ENCODE results near the gene UBA1.

Gene UBA1

DNA sequence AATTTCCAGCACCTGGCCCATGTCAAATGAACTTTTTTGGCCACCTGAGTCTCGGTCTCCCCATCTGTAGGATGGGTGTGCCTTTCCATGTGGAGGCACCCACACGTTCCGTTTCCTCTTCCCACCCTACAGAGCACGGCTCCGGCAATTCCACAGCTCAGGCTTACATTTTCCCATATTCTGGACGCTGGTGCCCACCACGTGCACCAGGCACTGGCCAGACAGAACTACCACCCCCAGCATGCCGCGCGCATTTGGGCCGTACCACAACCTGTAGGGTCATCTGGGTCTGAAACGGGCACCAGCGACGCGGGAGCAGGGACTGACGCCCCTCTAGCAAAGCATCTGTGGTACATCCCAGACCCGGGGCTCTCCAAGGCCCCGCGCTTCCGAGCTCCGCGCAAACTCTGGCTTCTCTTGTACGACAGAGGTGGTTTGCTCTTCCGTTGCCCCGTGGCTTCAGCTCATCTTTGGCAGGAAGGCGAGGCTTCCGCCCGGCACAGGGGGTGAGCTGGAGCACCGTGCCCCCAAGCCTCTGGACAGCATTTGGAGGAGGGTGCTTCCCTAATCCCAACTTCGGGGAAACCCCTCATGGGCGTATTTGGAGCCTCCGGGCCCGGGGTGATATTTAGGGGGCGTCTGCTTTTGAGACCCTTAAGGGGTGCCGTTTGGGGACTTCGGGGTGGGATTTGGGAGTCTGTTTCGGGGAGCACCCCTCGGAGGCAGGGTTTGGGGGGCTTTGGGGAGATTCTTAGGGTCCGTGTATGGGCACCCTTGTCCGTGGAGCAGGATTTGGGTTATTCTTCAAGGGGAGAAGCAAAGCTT is 3.0 kb upstream of the UBA1 start:
- peak; percentile 58 for DNase-seq

GRCh38 chrX:47191331-47191730 is 2.3 kb upstream of the UBA1 start:
- peak; percentile 33 for DNase-seq

DNA sequence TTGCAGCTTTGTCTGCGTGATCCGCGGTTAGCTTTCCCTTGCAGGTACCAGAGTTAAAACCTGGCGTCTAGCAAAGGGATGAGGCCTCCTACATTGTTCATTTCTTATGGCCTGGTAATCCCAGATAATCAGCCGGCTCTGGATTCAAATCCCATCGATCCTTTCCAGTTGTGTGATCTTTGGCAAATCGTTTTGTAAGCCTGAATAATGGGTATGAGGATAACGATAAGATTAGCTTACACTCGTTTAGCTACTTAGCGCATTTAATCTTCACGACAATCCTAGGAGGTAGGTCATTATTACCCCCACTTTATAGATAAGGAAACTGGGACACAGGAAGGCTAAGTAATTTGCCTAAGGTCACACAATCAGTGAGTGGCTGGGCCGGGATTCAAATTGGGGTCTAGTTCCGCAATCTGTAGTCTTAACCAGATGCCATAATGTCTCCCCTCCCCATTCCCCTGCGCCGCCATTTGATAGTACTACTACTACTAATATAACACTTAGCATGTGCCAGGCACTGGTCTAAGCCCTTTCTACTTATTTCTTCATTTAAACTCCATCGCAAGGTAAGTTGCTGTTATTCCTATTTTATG is 1.7 kb upstream of the UBA1 start:
- DNase-seq = no peak

DNA sequence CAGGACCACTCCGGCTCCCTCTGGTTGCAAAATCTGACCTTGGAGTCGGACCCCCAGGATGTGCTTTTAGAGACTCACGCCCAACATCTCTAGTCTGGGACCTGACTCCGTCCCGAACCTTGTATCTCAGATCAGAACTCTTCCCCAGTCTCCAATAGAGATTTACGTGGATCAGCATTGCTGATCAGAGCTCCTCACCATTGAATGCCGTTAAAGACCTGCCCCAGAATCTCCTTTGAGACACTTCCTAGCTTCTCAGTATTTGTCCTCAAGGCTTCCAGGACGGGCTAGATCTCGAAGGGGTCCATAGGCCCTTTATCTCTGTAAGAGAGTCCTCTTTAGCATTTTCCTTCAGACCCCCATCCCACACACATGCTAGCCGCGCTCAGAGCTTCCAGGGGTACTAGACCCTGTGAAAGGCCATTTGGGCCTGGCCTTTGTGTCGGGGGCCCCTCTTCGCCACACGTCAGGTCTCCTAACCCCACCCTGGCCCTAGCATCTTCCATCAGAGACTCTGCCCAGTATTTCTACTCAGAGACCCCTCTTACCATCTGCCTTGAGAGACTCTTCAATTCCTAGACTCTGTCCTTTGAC is 662 bp downstream of the UBA1 start:
- no peak for DNase-seq

- no peak for DNase-seq
These were observed 2.5 kb downstream of the UBA1 start for GRCh38 chrX:47196098-47196497.

DNA sequence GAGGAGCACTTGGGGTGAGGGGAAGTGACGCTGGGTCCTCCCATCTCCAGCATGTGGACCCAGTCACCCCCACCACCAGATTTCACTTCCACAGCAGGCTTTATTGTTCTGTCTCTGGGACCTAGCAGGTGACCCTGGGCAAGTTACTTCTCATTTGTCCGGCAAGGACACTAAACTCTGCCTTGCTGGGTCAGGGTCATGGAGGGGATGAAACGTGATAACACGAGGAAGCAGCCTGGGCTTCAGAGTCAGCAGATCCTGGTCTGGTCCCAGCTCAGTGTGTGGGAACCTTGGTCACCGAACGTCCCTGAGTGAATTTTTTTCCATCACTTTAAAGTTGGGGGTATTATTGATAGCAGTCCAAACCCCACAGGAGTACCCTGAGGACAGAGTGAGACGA is 3.9 kb downstream of the UBA1 start:
- DNase-seq = no peak

- DNase-seq = no peak
These were observed 4.5 kb downstream of the UBA1 start for GRCh38 chrX:47198026-47198686.

GRCh38 chrX:47198687-47199080 is 5.1 kb downstream of the UBA1 start:
- DNase-seq = no peak

DNA sequence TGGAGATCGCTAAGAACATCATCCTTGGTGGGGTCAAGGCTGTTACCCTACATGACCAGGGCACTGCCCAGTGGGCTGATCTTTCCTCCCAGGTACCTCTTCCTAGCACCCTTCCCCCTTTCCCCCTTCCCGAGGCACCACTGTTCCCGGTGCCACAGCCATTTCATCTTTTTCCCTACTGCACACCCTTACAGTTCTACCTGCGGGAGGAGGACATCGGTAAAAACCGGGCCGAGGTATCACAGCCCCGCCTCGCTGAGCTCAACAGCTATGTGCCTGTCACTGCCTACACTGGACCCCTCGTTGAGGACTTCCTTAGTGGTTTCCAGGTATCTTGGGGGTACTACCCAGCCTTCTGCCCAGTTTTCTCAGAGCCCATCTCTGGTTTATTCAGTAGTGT is 5.7 kb downstream of the UBA1 start:
- no peak for DNase-seq

DNA sequence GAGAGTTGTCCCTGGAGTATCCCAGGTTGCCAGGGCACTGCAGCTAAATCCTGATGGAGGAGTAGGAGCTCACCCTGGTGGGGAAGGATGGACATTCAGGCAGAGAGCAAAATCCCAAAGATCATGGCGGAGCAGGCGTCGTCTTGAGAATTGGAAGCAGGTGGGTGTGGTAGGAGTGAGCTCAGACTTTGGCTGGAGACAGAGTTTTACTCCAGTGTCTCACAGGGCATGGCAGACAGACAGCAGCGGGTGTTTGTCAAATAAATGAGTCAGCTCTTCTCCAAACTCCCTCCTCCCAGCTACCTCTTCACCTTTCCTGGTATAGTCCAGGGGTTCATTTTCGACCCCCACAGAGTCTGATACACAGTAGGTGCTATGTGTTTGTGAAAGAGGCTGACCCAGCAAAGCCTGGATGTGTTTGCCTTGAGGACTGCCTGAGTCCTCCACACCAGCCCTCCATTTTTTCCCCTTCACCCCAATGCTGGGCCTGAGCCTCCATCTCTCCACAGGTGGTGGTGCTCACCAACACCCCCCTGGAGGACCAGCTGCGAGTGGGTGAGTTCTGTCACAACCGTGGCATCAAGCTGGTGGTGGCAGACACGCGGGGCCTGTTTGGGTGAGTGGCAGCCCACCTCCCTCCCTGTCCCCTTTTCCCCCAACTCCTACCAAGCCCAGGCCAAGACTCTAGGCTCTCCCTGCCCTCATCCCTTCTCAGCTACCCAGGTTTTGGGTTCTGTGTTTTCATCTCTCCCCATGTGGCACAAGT is 6.9 kb downstream of the UBA1 start:
- DNase-seq = no peak

DNA sequence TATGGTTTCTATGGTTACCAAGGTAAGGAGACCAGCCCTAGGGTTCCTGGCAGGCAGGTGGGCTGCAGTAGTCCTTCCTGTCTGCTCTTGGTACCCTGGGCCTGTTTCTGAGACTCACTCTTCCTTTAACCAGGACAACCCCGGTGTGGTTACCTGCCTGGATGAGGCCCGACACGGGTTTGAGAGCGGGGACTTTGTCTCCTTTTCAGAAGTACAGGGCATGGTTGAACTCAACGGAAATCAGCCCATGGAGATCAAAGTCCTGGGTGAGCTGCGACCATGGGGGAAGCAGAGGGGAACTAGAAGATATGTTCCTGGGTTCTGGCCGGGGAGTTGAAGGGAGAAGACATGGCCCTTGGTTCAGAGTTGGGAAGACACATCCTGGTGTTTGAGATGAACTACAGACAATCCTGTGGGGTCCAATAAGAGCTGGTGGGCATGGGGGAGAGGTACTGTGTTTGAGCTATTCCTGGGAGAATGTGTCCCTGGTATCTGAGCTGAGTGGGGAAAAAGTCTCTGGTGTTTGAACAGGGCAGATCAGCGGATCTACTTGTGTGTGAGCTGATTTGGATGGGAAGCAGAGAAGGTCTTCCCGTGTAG is 7.8 kb downstream of the UBA1 start:
- DNase-seq = no peak

DNA sequence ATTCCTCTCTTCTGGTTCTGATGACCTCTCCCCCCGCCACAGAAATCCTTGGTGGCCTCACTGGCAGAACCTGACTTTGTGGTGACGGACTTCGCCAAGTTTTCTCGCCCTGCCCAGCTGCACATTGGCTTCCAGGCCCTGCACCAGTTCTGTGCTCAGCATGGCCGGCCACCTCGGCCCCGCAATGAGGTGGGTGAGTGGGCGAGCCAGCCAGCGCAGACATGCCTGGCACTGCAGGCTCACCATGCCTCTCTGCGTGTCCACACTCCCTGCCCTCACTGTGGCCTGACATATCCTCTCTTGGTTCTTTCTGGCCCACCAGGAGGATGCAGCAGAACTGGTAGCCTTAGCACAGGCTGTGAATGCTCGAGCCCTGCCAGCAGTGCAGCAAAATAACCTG is 8.7 kb downstream of the UBA1 start:
- DNase-seq = no peak

DNA sequence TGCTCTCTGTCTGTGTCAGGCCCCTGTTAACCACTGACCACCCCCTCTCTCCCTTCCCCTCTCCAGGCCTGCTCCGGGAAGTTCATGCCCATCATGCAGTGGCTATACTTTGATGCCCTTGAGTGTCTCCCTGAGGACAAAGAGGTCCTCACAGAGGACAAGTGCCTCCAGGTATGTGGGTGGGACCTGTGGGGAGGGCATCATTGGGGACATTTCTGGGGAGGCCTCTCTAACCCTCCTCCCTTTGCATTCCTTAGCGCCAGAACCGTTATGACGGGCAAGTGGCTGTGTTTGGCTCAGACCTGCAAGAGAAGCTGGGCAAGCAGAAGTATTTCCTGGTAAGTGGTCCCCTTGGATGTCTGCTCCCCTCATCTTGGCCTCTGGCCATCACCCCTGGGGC is 9.2 kb downstream of the UBA1 start:
- DNase-seq = no peak

GRCh38 chrX:47204970-47205369 is 11.3 kb downstream of the UBA1 start:
- DNase-seq = no peak

DNA sequence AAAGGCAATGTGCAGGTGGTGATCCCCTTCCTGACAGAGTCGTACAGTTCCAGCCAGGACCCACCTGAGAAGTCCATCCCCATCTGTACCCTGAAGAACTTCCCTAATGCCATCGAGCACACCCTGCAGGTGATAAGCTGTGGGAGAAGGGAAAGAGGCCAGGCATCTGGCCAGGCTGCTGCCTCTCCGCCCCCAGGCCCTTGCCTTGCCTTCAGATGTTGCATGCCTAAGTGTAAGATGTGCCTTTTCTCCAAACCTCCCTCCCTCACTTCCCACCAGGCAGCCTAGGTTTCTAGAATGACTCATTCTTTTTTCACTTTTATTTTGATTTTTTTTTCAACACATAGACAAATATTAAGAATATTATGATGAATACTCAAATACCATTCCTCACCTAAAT is 12.7 kb downstream of the UBA1 start:
- no peak for DNase-seq

DNA sequence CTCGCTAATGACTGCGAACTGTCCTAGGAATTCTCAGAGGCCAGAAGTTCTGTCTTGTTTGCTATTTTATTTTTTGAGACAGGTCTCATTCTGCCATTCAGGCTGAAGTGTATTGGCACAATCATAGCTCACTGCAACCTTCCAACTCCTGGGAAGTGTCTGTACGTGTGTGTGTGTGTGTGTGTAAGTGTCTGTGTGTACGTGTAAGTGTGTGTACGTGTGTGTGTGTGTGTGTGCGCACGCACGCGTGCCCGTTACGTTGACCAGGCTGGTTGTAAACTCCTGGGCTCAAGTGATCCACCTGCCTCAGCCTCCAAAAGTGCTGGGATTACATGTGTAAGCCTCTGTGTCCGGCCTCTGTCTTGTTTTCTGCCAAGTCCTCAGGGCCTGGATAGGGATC is 14.5 kb downstream of the UBA1 start:
- DNase-seq = no peak

- no peak for DNase-seq
These were observed 16.0 kb downstream of the UBA1 start for GRCh38 chrX:47209508-47210238.

DNA sequence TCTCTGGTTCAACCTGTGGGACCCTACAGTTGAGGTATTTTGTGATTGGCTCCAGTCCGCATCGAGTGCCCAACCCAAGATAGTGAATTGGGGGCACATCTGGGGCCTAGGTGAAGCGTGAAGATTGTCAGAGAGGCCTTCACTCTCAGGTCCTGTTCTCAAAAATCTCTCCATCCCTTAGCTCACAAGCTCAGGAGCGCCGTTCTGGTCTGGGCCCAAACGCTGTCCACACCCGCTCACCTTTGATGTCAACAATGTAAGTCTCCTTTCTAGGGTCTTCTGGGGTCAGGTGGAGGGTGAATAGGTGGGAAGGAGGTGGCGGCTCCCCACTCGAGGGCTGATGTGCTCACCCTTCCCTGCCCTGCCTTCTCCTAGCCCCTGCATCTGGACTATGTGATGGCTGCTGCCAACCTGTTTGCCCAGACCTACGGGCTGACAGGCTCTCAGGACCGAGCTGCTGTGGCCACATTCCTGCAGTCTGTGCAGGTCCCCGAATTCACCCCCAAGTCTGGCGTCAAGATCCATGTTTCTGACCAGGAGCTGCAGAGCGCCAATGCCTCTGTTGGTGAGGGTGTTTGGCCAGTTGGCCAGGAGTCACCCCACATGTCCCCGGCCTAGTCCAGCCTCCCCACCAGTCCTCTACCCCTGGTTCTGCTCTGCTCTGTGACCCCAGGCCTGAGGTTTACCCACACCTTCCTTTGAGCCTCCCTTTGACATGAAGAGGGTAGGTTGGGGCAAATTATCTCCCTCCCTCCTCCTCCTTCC is 17.2 kb downstream of the UBA1 start:
- no peak for DNase-seq

DNA sequence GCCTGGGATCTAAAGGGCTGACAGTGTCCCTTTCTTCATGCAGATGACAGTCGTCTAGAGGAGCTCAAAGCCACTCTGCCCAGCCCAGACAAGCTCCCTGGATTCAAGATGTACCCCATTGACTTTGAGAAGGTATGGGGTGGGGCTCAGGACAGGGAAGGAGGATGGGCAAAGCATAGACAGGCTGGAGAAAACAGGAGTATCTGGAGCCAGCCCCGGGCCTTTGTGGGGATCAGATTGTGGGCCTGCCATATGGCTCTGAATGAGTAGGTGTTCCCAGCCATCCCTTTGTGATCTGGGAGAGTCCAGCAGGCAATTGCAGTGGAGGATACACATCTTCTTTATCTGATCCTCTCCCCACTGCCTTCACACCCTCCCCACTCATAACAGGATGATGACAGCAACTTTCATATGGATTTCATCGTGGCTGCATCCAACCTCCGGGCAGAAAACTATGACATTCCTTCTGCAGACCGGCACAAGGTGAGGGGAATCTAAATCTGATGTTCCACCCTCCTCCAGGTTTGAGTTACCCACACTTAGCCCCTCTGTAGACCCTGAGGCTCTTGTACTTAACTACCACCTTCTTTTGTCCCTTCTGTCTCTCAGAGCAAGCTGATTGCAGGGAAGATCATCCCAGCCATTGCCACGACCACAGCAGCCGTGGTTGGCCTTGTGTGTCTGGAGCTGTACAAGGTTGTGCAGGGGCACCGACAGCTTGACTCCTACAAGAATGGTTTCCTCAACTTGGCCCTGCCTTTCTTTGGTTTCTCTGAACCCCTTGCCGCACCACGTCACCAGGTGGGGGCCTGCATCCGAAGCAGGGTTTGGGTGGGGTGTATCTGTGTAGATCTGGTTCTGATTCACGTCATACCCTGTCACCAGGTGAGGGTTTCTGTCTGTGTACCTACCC is 19.0 kb downstream of the UBA1 start:
- no peak for DNase-seq
